BJ (cell line): ENCODE measurements around the gene WDR7. TPM values are rescaled to one million over a fixed set of nuclear protein-coding genes. Genes with fewer than 3 reads are reported as not detected.

Experiments used
- CTCF ChIA-PET: fragments of 350-600 bp; formaldehyde crosslinking; extraction: SDS; loops from one replicate; lab custom pipeline; 2021; ENCODE audit warnings: antibody characterized with exemption, inconsistent platforms; lab: Yijun Ruan, JAX
- POLR2A ChIA-PET: fragments of 300-600 bp; sonication (Branson Sonifier 250); formaldehyde crosslinking; extraction: SDS; loops from one replicate; lab custom pipeline; 2021; ENCODE audit warnings: antibody characterized with exemption; lab: Charles Lee
- DNase-seq: peaks from one replicate; pipeline ENCODE4 v3.0.0-alpha.2; 2011; ENCODE audit warnings: low read depth
- H3K27me3 ChIP-seq: 2 replicates; pipeline ENCODE4 v1.6.0; 2011; ENCODE audit warnings: low read length; ENCODE audit not compliant: control insufficient read depth, insufficient read depth
- H3K36me3 ChIP-seq: 2 replicates; pipeline ENCODE4 v1.5.1; 2011; ENCODE audit warnings: low read length; ENCODE audit not compliant: control insufficient read depth, insufficient read depth
- H3K4me3 ChIP-seq: 2 replicates; pipeline ENCODE4 v1.5.1; 2011; ENCODE audit warnings: low read depth, mild to moderate bottlenecking, control low read depth, low read length
- polyA plus RNA-seq: library from polyadenylated mRNA; depleted of rRNA; stranded (reverse); fragments of >200 nt; gene quantifications from 2 replicates; pipeline ENCODE4 v1.2.3, GENCODE V29; 2011
- TF ChIP-seq, protein P1 (sequence below): IDR thresholded peaks from 2 replicates; pipeline ENCODE4 v1.5.1; 2011; ENCODE audit warnings: low read depth, mild to moderate bottlenecking, control low read depth, inconsistent platforms, low read length, moderate library complexity; ENCODE audit not compliant: insufficient read depth

Gene WDR7
- polyA plus RNA-seq, 1 experiment = 9.7 TPM

DNA sequence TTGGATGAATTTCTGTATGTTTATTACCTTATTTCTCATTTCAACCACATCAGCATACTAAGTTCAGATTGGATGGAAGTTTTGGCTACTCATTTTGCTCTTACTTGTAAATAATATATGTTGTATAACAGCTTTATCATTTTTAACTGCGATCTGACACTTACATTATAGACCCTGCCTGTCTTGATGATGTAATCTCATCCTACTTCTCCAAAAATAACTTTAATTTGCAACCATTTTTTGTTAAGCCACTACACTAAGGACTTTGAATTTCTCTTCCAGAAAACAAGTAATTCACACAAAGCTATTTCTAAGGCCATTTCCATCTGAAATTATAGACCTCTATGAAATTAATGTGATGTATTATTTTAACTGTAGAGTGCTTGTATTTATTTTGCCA is 240.7 kb downstream of the WDR7 start:
- no peak overlapping the region for H3K4me3 ChIP-seq
- TF ChIP-seq, protein P1, sequence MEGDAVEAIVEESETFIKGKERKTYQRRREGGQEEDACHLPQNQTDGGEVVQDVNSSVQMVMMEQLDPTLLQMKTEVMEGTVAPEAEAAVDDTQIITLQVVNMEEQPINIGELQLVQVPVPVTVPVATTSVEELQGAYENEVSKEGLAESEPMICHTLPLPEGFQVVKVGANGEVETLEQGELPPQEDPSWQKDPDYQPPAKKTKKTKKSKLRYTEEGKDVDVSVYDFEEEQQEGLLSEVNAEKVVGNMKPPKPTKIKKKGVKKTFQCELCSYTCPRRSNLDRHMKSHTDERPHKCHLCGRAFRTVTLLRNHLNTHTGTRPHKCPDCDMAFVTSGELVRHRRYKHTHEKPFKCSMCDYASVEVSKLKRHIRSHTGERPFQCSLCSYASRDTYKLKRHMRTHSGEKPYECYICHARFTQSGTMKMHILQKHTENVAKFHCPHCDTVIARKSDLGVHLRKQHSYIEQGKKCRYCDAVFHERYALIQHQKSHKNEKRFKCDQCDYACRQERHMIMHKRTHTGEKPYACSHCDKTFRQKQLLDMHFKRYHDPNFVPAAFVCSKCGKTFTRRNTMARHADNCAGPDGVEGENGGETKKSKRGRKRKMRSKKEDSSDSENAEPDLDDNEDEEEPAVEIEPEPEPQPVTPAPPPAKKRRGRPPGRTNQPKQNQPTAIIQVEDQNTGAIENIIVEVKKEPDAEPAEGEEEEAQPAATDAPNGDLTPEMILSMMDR = no peak
- POLR2A ChIA-PET = no interaction called here
- no peaks in the 10 kb centered on the region for H3K36me3 ChIP-seq
- CTCF ChIA-PET = interaction anchor here (0.7 to 0.8 kb wide), 2 partner anchors 22 to 229 kb away, joined by 3 to 4 read pairs; no protein-coding TSS in a partner anchor
- no peaks in the 10 kb centered on the region; the same call in 1 of the 2 replicates for H3K27me3 ChIP-seq
- no peak for DNase-seq

DNA sequence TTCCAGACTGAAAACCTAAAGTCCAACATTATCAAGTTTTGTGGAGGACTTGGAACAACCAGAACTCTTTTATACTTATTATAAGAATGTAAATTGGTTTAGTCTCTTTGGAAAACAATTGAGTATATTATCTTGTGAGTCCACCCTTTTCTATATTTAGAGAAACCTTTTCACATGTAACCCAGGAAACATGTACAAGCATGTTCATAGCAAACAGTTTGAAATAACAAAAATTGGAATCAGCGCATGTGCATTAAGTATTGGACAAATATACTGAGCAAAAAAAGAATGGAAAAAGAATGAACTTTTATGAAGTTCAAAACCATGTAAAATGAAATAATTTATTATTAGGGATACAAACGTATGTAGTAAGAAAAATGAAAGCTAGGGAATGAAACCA is 246.0 kb downstream of the WDR7 start:
- Histone ChIP-seq H3K36me3 (no peaks in the 10 kb centered on the region), H3K4me3 (no peak overlapping the region), H3K27me3 (no peaks in the 10 kb centered on the region)
- DNase-seq = no peak
- ChIA-PET CTCF (no interaction called here), POLR2A (no interaction called here)
- TF ChIP-seq, protein P1 = no peak

DNA sequence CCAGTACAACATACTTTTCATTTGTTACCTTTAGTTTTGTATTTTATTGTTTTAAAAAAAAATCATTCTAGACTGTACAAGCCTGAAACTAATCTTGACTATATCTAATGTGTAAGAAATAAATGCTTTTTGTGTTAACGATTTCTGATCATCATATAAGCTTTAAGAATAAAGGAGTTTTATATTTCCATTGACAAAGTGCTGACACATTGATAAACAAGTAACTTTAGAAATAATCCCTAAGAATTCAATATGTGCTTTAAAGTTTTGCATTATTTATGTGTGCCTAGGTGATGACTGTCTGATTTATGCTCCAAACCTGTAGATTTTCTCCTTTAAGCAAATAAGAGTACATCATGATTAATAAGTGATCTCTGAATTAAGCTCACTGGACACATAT is 248.5 kb downstream of the WDR7 start:
- TF ChIP-seq, protein P1 = no peak
- ChIA-PET POLR2A (no interaction called here), CTCF (interaction anchor here (0.6 kb wide), 1 partner anchor 1275 kb away, joined by 4 read pairs; no protein-coding TSS in a partner anchor)
- Histone ChIP-seq H3K27me3 (no peaks in the 10 kb centered on the region), H3K36me3 (no peaks in the 10 kb centered on the region), H3K4me3 (no peak overlapping the region)
- DNase-seq = no peak

DNA sequence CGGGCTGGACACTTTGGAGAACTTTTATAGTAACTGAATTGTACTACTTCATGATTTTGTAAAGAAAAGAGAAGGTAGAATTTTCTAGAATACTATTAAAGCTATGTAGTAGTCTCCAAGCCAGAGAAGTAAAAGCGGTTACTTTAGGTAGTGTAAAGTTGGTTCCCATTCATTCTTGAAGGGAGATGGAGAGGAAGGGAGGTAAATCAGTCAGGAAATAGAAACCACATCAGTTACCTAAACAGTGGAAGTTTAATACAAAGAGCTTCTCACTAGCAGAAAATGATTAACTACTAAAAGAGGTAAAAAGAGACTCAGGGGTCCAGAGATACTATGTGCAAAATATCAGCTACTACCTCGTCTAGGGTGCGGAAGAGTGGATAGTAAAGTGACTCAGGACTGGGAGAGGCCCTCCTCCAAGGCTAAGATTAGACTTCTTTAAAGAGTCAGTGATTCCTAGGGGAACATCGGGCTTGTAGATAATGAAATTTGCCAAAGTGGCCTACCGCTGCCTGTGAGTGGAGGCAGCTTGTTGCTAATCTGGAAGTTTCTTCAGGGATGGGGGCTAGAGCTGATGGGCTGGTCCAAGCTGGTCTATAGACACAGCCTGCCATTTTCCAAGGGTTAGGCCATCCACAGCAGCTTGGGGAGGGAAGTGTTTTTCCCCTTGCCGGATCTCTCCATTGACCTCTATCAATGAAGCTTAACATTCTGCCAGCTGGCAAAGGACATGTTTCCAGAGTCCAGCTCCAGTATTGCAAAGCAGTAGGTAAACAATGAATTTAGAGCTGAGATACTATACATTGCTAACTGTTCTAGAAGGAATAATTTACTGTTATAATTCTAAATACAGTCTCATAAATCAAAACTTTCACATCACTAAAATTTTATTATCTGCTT is 249.3 kb downstream of the WDR7 start:
- no peaks in the 10 kb centered on the region for H3K27me3 ChIP-seq
- no peak for DNase-seq
- H3K36me3 ChIP-seq = no peaks in the 10 kb centered on the region
- no peak overlapping the region for H3K4me3 ChIP-seq
- TF ChIP-seq, protein P1 = no peak
- POLR2A ChIA-PET = no interaction called here
- CTCF ChIA-PET = no interaction called here

DNA sequence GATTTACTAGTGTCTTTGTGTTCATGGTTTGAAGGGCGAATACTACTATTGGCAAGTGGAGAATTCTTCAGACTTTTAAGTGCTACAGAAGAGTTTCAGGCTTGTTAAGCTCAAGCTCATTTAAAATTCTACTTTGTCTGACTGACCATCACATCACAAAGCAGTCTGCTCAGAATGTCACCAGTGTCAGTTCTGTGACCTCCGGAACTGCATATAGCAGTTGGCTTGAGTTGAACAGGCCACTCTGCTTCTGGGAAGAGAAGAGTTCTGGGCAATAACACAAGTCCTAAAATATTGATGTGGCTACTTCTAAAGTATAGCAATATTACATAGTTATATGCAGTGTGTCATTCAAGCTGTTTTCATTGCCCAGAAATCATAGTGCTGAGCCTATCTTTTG is 250.8 kb downstream of the WDR7 start:
- TF ChIP-seq, protein P1 = no peak
- Histone ChIP-seq H3K36me3 (no peaks in the 10 kb centered on the region), H3K27me3 (no peaks in the 10 kb centered on the region), H3K4me3 (no peak overlapping the region)
- CTCF ChIA-PET = no interaction called here
- no peak for DNase-seq
- POLR2A ChIA-PET = no interaction called here
